WTC11 (cell line): ENCODE measurements around the gene ZNF823. TPM values are rescaled to one million over a fixed set of nuclear protein-coding genes. Genes with fewer than 3 reads are reported as not detected.

Source experiments
- ATAC-seq: fragments of 200-7000 bp; cut with Tn5 transposase; 2 replicates; pipeline ENCODE4 v1.10.0; 2021; ENCODE audit warnings: mild to moderate bottlenecking, moderate library complexity
- CTCF ChIA-PET: fragments of 300-600 bp; sonication (Branson Sonifier 250); formaldehyde crosslinking; loops from one replicate; lab custom pipeline; 2021; ENCODE audit warnings: antibody characterized with exemption; lab: Charles Lee
- POLR2A ChIA-PET: fragments of 350-600 bp; sonication (Branson Sonifier 250); formaldehyde crosslinking; loops from one replicate; lab custom pipeline; 2021; ENCODE audit warnings: antibody characterized with exemption; lab: Charles Lee
- DNase-seq: peaks from one replicate; pipeline ENCODE4 v3.0.0; 2021; ENCODE audit warnings: low spot score
- H3K27ac Mint-ChIP-seq: 2 replicates; pipeline ENCODE4 v1.8.0; 2021; ENCODE audit warnings: mixed read lengths
- H3K27me3 Mint-ChIP-seq: 2 replicates; pipeline ENCODE4 v1.8.0; 2021; ENCODE audit warnings: low read depth, mild to moderate bottlenecking, moderate library complexity, mixed read lengths
- H3K36me3 Mint-ChIP-seq: 2 replicates; pipeline ENCODE4 v1.8.0; 2021; ENCODE audit warnings: mixed read lengths
- H3K4me1 Mint-ChIP-seq: 2 replicates; pipeline ENCODE4 v1.8.0; 2022; ENCODE audit warnings: mixed read lengths
- H3K4me3 Mint-ChIP-seq: 2 replicates; pipeline ENCODE4 v1.8.0; 2021; ENCODE audit warnings: mild to moderate bottlenecking, moderate library complexity, mixed read lengths
- H3K9me3 Mint-ChIP-seq: 2 replicates; pipeline ENCODE4 v1.8.0; 2021; ENCODE audit warnings: mixed read lengths
- ATF6 ChIP-seq: sonication (generic); formaldehyde crosslinking; IDR thresholded peaks from 2 replicates; pipeline ENCODE4 v1.8.1; 2023; ENCODE audit warnings: mild to moderate bottlenecking, missing genetic modification reagents
- CBFB ChIP-seq: sonication (generic); formaldehyde crosslinking; IDR thresholded peaks from 2 replicates; pipeline ENCODE4 v1.8.1; 2022; ENCODE audit warnings: mild to moderate bottlenecking, low read depth, missing genetic modification reagents
- FOXK1 ChIP-seq: sonication (generic); formaldehyde crosslinking; IDR thresholded peaks from 2 replicates; pipeline ENCODE4 v1.8.0; 2022; ENCODE audit warnings: mild to moderate bottlenecking, moderate library complexity, missing genetic modification reagents
- GTF2I ChIP-seq: fragments of 250-450 bp; sonication (Bioruptor Pico); conservative IDR thresholded peaks from 2 replicates; pipeline ENCODE4 v1.4.0; 2021; ENCODE audit warnings: mild to moderate bottlenecking
- IRF2 ChIP-seq: sonication (generic); formaldehyde crosslinking; IDR thresholded peaks from 2 replicates; pipeline ENCODE4 v1.8.0; 2022; ENCODE audit warnings: low read depth, missing genetic modification reagents, borderline replicate concordance
- JAZF1 ChIP-seq: fragments of 250-450 bp; sonication (Bioruptor Pico); IDR thresholded peaks from 2 replicates; pipeline ENCODE4 v1.9.0; 2021; ENCODE audit warnings: moderate library complexity, mild to moderate bottlenecking, inconsistent platforms
- JUN ChIP-seq: sonication (generic); formaldehyde crosslinking; IDR thresholded peaks from 2 replicates; pipeline ENCODE4 v1.8.0; 2023; ENCODE audit warnings: mild to moderate bottlenecking, missing genetic modification reagents
- NFATC4 ChIP-seq: fragments of 250-450 bp; sonication (Bioruptor Pico); IDR thresholded peaks from 2 replicates; pipeline ENCODE4 v1.9.0; 2021; ENCODE audit warnings: mild to moderate bottlenecking
- SMAD4 ChIP-seq: sonication (generic); formaldehyde crosslinking; IDR thresholded peaks from 2 replicates; pipeline ENCODE4 v1.8.0; 2022; ENCODE audit warnings: mild to moderate bottlenecking, missing genetic modification reagents
- USF2 ChIP-seq: sonication (generic); formaldehyde crosslinking; IDR thresholded peaks from 2 replicates; pipeline ENCODE4 v1.8.1; 2023; ENCODE audit warnings: mild to moderate bottlenecking, missing genetic modification reagents, moderate library complexity
- ZNF138 ChIP-seq: sonication (generic); formaldehyde crosslinking; conservative IDR thresholded peaks from 2 replicates; pipeline ENCODE4 v1.8.1; 2022; ENCODE audit warnings: mild to moderate bottlenecking, moderate library complexity, missing genetic modification reagents
- ZNF416 ChIP-seq: fragments of 250-450 bp; sonication (Bioruptor Pico); IDR thresholded peaks from 2 replicates; pipeline ENCODE4 v1.9.0; 2021; ENCODE audit warnings: mild to moderate bottlenecking, inconsistent platforms
- total RNA-seq: library from RNA; stranded (reverse); gene quantifications from 3 replicates; pipeline ENCODE4 v1.2.3, GENCODE V29; 2021
- TF ChIP-seq, protein P1 (sequence below): sonication (generic); formaldehyde crosslinking; IDR thresholded peaks from 2 replicates; pipeline ENCODE4 v1.8.0; 2022; ENCODE audit warnings: mild to moderate bottlenecking, missing genetic modification reagents
- TF ChIP-seq, protein P2 (sequence below): sonication (generic); formaldehyde crosslinking; IDR thresholded peaks from 2 replicates; pipeline ENCODE4 v1.8.0; 2022; ENCODE audit warnings: missing genetic modification reagents
- TF ChIP-seq, protein P3 (sequence below): fragments of 250-450 bp; sonication (Bioruptor Pico); conservative IDR thresholded peaks from 2 replicates; pipeline ENCODE4 v1.9.0; 2021; ENCODE audit warnings: mild to moderate bottlenecking
- TF ChIP-seq, protein P4 (sequence below): sonication (generic); formaldehyde crosslinking; IDR thresholded peaks from 2 replicates; pipeline ENCODE4 v1.8.0; 2022; ENCODE audit warnings: mild to moderate bottlenecking, missing genetic modification reagents

Gene ZNF823
- total RNA-seq, 1 experiment from 2014 or later = 5.4 TPM

- no peak overlapping the region for H3K27ac Mint-ChIP-seq
- POLR2A ChIA-PET = no interaction called here
- no peak for TF ChIP-seq JUN (CRISPR knock-in tag)
- TF ChIP-seq ZNF138 = no peak
- TF ChIP-seq NFATC4 = no peak
- no peak for TF ChIP-seq GTF2I (CRISPR knock-in tag)
- no peak for TF ChIP-seq CBFB (CRISPR knock-in tag)
- TF ChIP-seq, protein P1, sequence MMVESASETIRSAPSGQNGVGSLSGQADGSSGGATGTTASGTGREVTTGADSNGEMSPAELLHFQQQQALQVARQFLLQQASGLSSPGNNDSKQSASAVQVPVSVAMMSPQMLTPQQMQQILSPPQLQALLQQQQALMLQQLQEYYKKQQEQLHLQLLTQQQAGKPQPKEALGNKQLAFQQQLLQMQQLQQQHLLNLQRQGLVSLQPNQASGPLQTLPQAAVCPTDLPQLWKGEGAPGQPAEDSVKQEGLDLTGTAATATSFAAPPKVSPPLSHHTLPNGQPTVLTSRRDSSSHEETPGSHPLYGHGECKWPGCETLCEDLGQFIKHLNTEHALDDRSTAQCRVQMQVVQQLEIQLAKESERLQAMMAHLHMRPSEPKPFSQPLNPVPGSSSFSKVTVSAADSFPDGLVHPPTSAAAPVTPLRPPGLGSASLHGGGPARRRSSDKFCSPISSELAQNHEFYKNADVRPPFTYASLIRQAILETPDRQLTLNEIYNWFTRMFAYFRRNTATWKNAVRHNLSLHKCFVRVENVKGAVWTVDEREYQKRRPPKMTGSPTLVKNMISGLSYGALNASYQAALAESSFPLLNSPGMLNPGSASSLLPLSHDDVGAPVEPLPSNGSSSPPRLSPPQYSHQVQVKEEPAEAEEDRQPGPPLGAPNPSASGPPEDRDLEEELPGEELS (CRISPR knock-in tag) = no peak
- TF ChIP-seq, protein P2, sequence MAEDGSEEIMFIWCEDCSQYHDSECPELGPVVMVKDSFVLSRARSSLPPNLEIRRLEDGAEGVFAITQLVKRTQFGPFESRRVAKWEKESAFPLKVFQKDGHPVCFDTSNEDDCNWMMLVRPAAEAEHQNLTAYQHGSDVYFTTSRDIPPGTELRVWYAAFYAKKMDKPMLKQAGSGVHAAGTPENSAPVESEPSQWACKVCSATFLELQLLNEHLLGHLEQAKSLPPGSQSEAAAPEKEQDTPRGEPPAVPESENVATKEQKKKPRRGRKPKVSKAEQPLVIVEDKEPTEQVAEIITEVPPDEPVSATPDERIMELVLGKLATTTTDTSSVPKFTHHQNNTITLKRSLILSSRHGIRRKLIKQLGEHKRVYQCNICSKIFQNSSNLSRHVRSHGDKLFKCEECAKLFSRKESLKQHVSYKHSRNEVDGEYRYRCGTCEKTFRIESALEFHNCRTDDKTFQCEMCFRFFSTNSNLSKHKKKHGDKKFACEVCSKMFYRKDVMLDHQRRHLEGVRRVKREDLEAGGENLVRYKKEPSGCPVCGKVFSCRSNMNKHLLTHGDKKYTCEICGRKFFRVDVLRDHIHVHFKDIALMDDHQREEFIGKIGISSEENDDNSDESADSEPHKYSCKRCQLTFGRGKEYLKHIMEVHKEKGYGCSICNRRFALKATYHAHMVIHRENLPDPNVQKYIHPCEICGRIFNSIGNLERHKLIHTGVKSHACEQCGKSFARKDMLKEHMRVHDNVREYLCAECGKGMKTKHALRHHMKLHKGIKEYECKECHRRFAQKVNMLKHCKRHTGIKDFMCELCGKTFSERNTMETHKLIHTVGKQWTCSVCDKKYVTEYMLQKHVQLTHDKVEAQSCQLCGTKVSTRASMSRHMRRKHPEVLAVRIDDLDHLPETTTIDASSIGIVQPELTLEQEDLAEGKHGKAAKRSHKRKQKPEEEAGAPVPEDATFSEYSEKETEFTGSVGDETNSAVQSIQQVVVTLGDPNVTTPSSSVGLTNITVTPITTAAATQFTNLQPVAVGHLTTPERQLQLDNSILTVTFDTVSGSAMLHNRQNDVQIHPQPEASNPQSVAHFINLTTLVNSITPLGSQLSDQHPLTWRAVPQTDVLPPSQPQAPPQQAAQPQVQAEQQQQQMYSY (CRISPR knock-in tag) = no peak
- TF ChIP-seq ATF6 (CRISPR knock-in tag) = no peak
- TF ChIP-seq, protein P3, sequence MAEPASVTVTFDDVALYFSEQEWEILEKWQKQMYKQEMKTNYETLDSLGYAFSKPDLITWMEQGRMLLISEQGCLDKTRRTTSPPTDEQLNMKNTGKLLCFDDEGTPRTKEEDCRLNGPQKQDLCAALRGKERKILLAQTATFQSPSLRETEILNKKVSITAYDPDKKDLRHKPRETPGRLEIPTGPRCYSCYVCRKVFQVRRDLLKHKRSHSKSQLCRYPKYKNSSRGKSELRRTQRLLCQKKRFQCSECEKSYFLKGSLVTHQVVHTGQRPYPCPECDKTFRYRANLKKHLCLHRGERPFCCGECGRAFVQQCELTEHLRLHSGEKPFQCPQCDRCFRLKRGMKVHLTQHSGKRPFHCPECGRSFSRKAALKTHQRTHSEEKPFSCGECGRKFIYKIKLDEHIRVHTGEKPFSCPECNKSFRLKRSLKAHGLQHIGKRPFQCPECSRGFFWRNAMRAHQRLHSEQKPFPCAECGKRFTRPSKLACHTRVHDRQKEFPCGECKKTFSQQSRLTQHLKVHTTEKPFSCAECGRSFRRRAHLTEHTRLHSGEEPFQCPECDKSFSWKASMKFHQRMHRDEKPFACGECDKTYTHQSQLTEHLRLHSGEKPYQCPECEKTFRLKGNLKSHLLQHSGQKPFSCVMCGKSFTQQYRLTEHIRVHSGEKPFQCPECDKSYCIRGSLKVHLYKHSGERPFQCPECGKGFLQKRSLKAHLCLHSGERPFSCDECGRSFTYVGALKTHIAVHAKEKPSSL = no peak
- TF ChIP-seq, protein P4, sequence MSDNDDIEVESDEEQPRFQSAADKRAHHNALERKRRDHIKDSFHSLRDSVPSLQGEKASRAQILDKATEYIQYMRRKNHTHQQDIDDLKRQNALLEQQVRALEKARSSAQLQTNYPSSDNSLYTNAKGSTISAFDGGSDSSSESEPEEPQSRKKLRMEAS (CRISPR knock-in tag) = no peak
- TF ChIP-seq IRF2 = no peak
- TF ChIP-seq JAZF1 (CRISPR knock-in tag) = no peak
- TF ChIP-seq FOXK1 = no peak
- no peak for TF ChIP-seq USF2
- TF ChIP-seq ZNF416 (CRISPR knock-in tag) = no peak
- TF ChIP-seq SMAD4 (CRISPR knock-in tag) = no peak
- TF ChIP-seq, all 79 proteins: peak for 0
- no peak for ATAC-seq
- DNase-seq = no peak
- CTCF ChIA-PET = interaction anchor here (2.5 kb wide), 1 partner anchor 35 kb away, joined by 13 read pairs; no protein-coding TSS in a partner anchor
- H3K4me3 Mint-ChIP-seq = no peak overlapping the region
- H3K36me3 Mint-ChIP-seq = no peaks in the 10 kb centered on the region
- H3K27me3 Mint-ChIP-seq = peaks cover 21% of the 10 kb centered on the region
- no peaks in the 10 kb centered on the region for H3K9me3 Mint-ChIP-seq
- H3K4me1 Mint-ChIP-seq = peaks cover 16% of the 10 kb centered on the region
Observed at GRCh38 chr19:11735375-11735774, 3.4 kb downstream of the ZNF823 start.
